Measurements from ENCODE around the gene HENMT1. TPM values are rescaled to one million over a fixed set of nuclear protein-coding genes. Genes with fewer than 3 reads are reported as not detected.
"Not testable (repeated sequence)": the region's sequence is repeated elsewhere in the genome, so short reads cannot be mapped to it uniquely, and the experiment has no call there.

HENMT1 gene
- 1 to 10 TPM; 2.5 to 3.6 (median 2.9) TPM for total RNA-seq

- Histone ChIP-seq H3K27ac (peak within 1 kb of the TSS; percentile 0 to 94 (median 80)), H3K9me3 (no peaks in the 10 kb centered on the region), H3K4me3 (peak within 1 kb of the TSS; percentile 24 to 61), H3K27me3 (no peaks in the 10 kb centered on the region), H3K36me3 (no peaks in the 10 kb centered on the region), H3K4me1 (peaks cover 0 to 11% (median 0%) of the 10 kb centered on the region in 3 donors)
- ATAC-seq = peak; percentile 79
- TF ChIP-seq POLR2AphosphoS5 (IDR thresholded peaks at IDR 0.05) = no peak
- peak; percentile 15 to 30 for TF ChIP-seq POLR2A (IDR thresholded peaks at IDR 0.05)
- whole genome bisulfite sequencing, 2 donors (ENCODE audit: low coverage in 1 of 2) = 0% methylated on average over 1 of the region's 81 CpGs; no CpG with 5 or more reads in 1 of the 2 donors
Measured at GRCh38 chr1:108661030-108661609, at the start of gene HENMT1. Gene HENMT1, minus strand, starts transcription at chr1:108661093. Its CDS starts 1,209 bp downstream, at chr1:108659884.

- H3K27me3 ChIP-seq = peaks cover 5% of the 10 kb centered on the region
- no peaks in the 10 kb centered on the region for H3K36me3 ChIP-seq
- H3K27ac ChIP-seq = no peak overlapping the region
- peaks cover 0 to 6% (median 0%) of the 10 kb centered on the region in 3 donors for H3K4me1 ChIP-seq
- no peaks in the 10 kb centered on the region for H3K9me3 ChIP-seq
- TF ChIP-seq EP300 (IDR thresholded peaks at IDR 0.05) (no peak), POLR2AphosphoS5 (IDR thresholded peaks at IDR 0.05) (no peak), CTCF (IDR thresholded peaks at IDR 0.05) (peak in 1 of 4 experiments; percentile 13)
- 62 to 86% methylated on average over 2 to 5 of the region's 7 CpGs for WGBS, 2 donors (ENCODE audit: low coverage in 1 of 2)
- H3K4me3 ChIP-seq = no peak overlapping the region
- ATAC-seq = no peak
Measured at GRCh38 chr1:108708691-108709660, 48.1 kb upstream of the HENMT1 start.

- Histone ChIP-seq H3K36me3 (peaks cover 0 to 7% of the 10 kb centered on the region in 2 donors), H3K4me1 (peaks cover 0 to 6% (median 0%) of the 10 kb centered on the region in 3 donors), H3K27ac (no peak overlapping the region), H3K27me3 (no peaks in the 10 kb centered on the region), H3K4me3 (no peak overlapping the region), H3K9me3 (no peaks in the 10 kb centered on the region)
- ATAC-seq = no peak
- TF ChIP-seq POLR2A (IDR thresholded peaks at IDR 0.05) (no peak), CTCF (IDR thresholded peaks at IDR 0.05) (no peak), POLR2AphosphoS5 (IDR thresholded peaks at IDR 0.05) (no peak), EP300 (IDR thresholded peaks at IDR 0.05) (no peak)
- 60 to 100% methylated on average over 1 to 3 of the region's 3 CpGs for WGBS, 2 donors (ENCODE audit: low coverage in 1 of 2)
Measured at GRCh38 chr1:108706643-108707042, 45.8 kb upstream of the HENMT1 start.

GRCh38 chr1:108704496-108704895 is 43.6 kb upstream of the HENMT1 start:
- peaks cover 4 to 29% of the 10 kb centered on the region in 2 donors for H3K36me3 ChIP-seq
- no peaks in the 10 kb centered on the region for H3K9me3 ChIP-seq
- H3K27ac ChIP-seq = no peak overlapping the region
- TF ChIP-seq POLR2AphosphoS5 (IDR thresholded peaks at IDR 0.05) (no peak), CTCF (IDR thresholded peaks at IDR 0.05) (no peak), EP300 (IDR thresholded peaks at IDR 0.05) (no peak), POLR2A (IDR thresholded peaks at IDR 0.05) (no peak)
- no peaks in the 10 kb centered on the region for H3K27me3 ChIP-seq
- peaks cover 0 to 6% (median 0%) of the 10 kb centered on the region in 3 donors for H3K4me1 ChIP-seq
- ATAC-seq = no peak
- WGBS, 2 donors (ENCODE audit: low coverage in 1 of 2) = 47 to 50% methylated on average over 2 of the region's 2 CpGs
- no peak overlapping the region for H3K4me3 ChIP-seq

GRCh38 chr1:108703939-108704338 is 43.0 kb upstream of the HENMT1 start:
- peaks cover 10 to 34% of the 10 kb centered on the region in 2 donors for H3K36me3 ChIP-seq
- peaks cover 0 to 6% (median 0%) of the 10 kb centered on the region in 3 donors for H3K4me1 ChIP-seq
- WGBS, 2 donors (ENCODE audit: low coverage in 1 of 2) = 71 to 77% methylated on average over 6 of the region's 6 CpGs
- H3K27ac ChIP-seq = no peak overlapping the region
- ATAC-seq = no peak
- TF ChIP-seq EP300 (IDR thresholded peaks at IDR 0.05) (no peak), POLR2AphosphoS5 (IDR thresholded peaks at IDR 0.05) (no peak), CTCF (IDR thresholded peaks at IDR 0.05) (no peak), POLR2A (IDR thresholded peaks at IDR 0.05) (no peak)
- no peaks in the 10 kb centered on the region for H3K9me3 ChIP-seq
- H3K27me3 ChIP-seq = no peaks in the 10 kb centered on the region
- no peak overlapping the region for H3K4me3 ChIP-seq

- H3K9me3 ChIP-seq, H3K4me1 ChIP-seq, ATAC-seq, H3K27me3 ChIP-seq, H3K4me3 ChIP-seq, H3K27ac ChIP-seq: not testable (repeated sequence)
- 81 to 96% methylated on average over 5 to 6 of the region's 6 CpGs for WGBS, 2 donors (ENCODE audit: low coverage in 1 of 2)
- H3K36me3 ChIP-seq = peaks cover 20 to 53% of the 10 kb centered on the region in 2 donors
Measured at GRCh38 chr1:108702109-108702508, 41.2 kb upstream of the HENMT1 start.
